GM10266 (cell line): ENCODE results near the gene IL1RAPL1.

Experiments used
- DNase-seq: peaks from one replicate; pipeline ENCODE4 v3.0.0; 2012; ENCODE audit errors: extremely low spot score
- TF ChIP-seq, protein P1 (sequence below): IDR thresholded peaks from 2 replicates; pipeline ENCODE4 v1.5.1; 2012; ENCODE audit warnings: mild to moderate bottlenecking, low read depth; ENCODE audit not compliant: control insufficient read depth, insufficient read depth; ENCODE audit errors: missing control alignments

The IL1RAPL1 gene

DNA sequence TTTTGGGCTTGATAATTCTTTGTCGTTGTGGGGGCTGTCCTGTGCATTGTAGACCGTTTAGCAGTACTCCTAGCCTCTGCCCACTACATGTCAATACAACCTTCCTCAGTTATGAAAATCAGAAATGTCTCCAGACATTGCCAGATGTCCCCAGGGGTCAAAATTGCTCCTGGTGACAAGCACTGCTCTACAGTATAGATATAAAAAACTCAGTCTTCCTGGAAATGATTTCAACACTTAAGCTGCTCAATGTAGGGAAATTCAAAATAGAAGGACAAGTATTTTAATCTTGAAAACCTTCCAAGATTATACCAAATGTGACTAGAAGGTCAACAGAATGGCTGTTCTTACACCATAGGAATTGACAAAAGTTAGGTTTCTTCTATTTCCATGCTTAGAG lies 1339.4 kb downstream of the IL1RAPL1 start:
- no peak for DNase-seq

DNA sequence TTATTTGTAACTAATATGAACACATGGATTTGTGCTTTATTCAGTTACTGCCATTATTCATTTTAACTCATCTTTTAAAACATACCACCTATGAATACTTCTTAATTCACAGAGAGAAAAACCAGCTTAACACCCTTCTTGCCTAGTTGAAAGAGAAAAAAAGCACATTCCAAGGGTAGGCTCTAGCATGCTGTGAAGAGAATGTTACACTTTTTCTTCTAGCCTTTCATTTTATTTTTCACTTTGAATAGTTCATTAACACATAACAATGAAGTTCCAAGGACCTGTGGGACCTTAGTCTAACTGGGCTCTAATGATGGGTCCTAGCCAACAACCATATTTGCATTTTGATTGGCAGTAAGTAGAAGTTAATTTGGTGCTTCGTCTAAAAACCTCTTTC lies 1348.2 kb downstream of the IL1RAPL1 start:
- TF ChIP-seq, protein P1, sequence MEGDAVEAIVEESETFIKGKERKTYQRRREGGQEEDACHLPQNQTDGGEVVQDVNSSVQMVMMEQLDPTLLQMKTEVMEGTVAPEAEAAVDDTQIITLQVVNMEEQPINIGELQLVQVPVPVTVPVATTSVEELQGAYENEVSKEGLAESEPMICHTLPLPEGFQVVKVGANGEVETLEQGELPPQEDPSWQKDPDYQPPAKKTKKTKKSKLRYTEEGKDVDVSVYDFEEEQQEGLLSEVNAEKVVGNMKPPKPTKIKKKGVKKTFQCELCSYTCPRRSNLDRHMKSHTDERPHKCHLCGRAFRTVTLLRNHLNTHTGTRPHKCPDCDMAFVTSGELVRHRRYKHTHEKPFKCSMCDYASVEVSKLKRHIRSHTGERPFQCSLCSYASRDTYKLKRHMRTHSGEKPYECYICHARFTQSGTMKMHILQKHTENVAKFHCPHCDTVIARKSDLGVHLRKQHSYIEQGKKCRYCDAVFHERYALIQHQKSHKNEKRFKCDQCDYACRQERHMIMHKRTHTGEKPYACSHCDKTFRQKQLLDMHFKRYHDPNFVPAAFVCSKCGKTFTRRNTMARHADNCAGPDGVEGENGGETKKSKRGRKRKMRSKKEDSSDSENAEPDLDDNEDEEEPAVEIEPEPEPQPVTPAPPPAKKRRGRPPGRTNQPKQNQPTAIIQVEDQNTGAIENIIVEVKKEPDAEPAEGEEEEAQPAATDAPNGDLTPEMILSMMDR, result no peak
- no peak for DNase-seq

More for the DNA sequence above, 1339.4 kb downstream of the IL1RAPL1 start:
- TF ChIP-seq, protein P1, result no peak

DNA sequence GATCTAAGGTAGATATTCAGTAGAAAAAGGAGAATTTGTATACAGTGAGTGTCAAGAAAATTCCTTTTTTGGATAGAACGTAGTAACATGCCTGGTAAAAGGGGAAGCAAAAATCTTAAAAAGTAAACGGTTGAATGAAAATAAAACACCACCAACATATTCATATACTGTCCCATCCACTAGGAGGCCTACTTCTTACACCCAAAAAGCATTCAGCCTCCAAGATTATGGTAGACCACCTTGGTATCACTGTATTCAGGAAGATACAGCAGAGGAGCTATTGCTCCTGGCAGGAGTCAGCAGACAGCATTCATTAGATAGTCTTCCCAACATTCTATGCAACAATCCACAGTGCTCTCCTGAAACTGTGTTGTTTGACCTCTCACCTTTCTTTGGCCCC lies 1353.5 kb downstream of the IL1RAPL1 start:
- no peak for DNase-seq
- TF ChIP-seq, protein P1, result no peak

DNA sequence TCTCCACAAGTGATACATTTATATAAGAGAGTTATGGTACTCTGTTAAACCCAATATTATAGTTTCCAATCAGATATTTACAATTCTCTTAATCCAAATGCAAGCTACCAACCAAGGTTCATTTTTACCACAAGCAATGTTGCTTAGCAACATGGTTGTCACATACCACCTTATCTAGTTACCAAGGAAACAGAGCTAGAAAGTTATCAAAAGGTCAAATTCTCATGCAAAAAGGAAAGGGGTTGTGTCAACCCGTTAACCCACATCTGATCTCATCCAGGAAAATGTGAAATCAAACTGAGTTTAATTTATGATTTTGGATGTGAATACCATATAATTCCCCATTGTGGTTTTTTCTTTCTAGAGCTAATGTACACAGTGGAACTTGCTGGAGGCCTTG lies 1354.0 kb downstream of the IL1RAPL1 start:
- DNase-seq, result no peak
- TF ChIP-seq, protein P1, result no peak

DNA sequence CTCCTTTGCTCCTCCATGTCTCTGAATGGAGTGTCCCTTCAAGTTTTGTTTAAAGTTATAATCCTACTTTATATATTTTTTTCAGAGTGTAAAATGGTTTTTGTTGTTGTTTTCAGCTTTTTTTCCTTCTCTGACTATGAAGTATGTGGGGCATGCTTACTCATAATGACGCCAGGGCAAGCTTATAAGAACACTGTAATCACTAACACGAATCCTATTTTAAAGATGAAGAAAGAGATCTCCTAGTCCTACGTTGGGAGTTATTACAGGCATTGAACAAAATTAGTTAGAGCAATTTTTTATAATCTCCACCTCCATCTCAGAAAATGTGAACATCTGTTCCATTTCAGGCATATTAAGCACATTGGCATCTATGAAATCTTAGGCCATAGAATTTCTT lies 1360.0 kb downstream of the IL1RAPL1 start:
- TF ChIP-seq, protein P1, result no peak
- no peak for DNase-seq

DNA sequence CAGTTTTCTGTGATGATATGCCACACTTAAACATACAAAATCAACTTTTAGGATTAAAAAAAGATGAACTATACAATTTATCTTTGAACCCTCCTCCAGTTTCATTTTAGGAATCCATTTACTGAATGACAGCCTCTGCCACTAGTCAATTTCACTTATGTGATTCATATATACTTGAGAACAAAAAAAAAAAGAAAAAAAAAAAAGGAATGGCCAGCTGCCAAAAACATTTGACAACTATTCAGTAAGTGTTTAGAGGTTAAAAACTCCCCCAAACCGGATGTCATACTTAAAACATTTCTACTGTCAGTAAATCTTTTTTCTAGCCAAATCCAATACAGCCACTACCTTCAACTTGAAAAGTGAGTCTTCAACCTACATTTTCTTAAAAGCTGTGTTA lies 1361.4 kb downstream of the IL1RAPL1 start:
- TF ChIP-seq, protein P1, result no peak
- DNase-seq, result no peak

DNA sequence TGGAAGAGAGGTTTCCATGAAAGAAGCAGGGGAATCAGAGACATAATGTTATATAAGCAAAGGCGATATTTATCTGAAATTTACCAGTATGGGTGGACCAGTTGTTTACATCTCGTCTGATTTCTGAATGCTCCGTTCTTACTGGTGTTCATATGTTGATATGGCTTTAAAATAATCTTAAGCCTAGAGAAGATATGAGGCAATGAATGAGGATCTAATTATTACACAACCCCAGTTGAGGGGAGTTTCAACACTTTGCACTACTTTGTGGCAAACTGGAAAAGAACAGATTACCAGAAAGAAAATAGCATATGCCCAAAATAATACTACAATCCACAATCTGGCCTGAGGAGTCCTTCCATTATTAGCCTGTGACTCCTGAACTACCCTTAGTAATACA lies 1364.8 kb downstream of the IL1RAPL1 start:
- DNase-seq, result no peak
- TF ChIP-seq, protein P1, result no peak
